Fibroblast of lung (primary cell): Measurements from ENCODE around the gene SH3GL2. TPM values are rescaled to one million over a fixed set of nuclear protein-coding genes. Genes with fewer than 3 reads are reported as not detected.

Source experiments
- DNase-seq, 2 donors: peaks; one replicate each; pipeline versions ENCODE4 v3.0.0 to v3.0.0-alpha.2; 2010; ENCODE audit warnings: low read depth in 2 of 2
- H2AFZ ChIP-seq: 2 replicates; pipeline ENCODE4 v1.5.1; 2012; ENCODE audit warnings: low read length, control low read depth, inconsistent platforms
- H3K27ac ChIP-seq: 2 replicates; pipeline ENCODE4 v1.5.1; 2011; ENCODE audit warnings: low read length, control low read depth; ENCODE audit not compliant: insufficient read depth
- H3K27me3 ChIP-seq: 2 replicates; pipeline ENCODE4 v1.5.1; 2011; ENCODE audit warnings: mild to moderate bottlenecking, low read length; ENCODE audit not compliant: control insufficient read depth, insufficient read depth
- H3K36me3 ChIP-seq: 2 replicates; pipeline ENCODE4 v1.5.1; 2011; ENCODE audit warnings: low read length; ENCODE audit not compliant: control insufficient read depth, insufficient read depth
- H3K4me1 ChIP-seq: 2 replicates; pipeline ENCODE4 v1.5.1; 2011; ENCODE audit warnings: low read length; ENCODE audit not compliant: control insufficient read depth, insufficient read depth; ENCODE audit errors: extremely low read depth
- H3K4me2 ChIP-seq: 2 replicates; pipeline ENCODE4 v1.5.1; 2011; ENCODE audit warnings: low read length, control low read depth; ENCODE audit not compliant: insufficient read depth; ENCODE audit errors: extremely low read depth
- H3K4me3 ChIP-seq, 4 experiments: fragments of 200-600 bp in 1 of 4; sonication (generic) in 1 of 4; replicated peaks in 1 of 4; 2 replicates each; pipeline ENCODE4 v1.5.1; 2011 to 2016; ENCODE audit warnings: low read length in 4 of 4, low read depth in 3 of 4, mild to moderate bottlenecking in 3 of 4, control low read depth in 2 of 4, inconsistent platforms in 1 of 4, mixed read lengths in 1 of 4; ENCODE audit not compliant: insufficient read depth in 1 of 4; ENCODE audit errors: control extremely low read depth in 1 of 4
- H3K79me2 ChIP-seq: 2 replicates; pipeline ENCODE4 v1.5.1; 2012; ENCODE audit warnings: mild to moderate bottlenecking, low read length, inconsistent platforms; ENCODE audit not compliant: control insufficient read depth, insufficient read depth
- H3K9ac ChIP-seq: 2 replicates; pipeline ENCODE4 v1.5.1; 2011; ENCODE audit warnings: mild to moderate bottlenecking, low read length, control low read depth; ENCODE audit not compliant: insufficient read depth
- H3K9me3 ChIP-seq: 2 replicates; pipeline ENCODE4 v1.5.1; 2012; ENCODE audit warnings: low read depth, low read length; ENCODE audit not compliant: control insufficient read depth, insufficient read depth
- H4K20me1 ChIP-seq: 2 replicates; pipeline ENCODE4 v1.5.1; 2011; ENCODE audit warnings: low read length; ENCODE audit not compliant: control insufficient read depth, insufficient read depth; ENCODE audit errors: extremely low read depth
- CTCF ChIP-seq, 2 donors: IDR thresholded peaks in 1 of 2; conservative IDR thresholded peaks in 1 of 2; 1 replicate in 1 of 2; 2 replicates in 1 of 2; pipeline ENCODE4 v1.5.1; 2011 to 2012; ENCODE audit warnings: low read length in 2 of 2, control low read depth in 1 of 2, inconsistent platforms in 1 of 2, low read depth in 1 of 2, mild to moderate bottlenecking in 1 of 2
- EZH2 ChIP-seq: IDR thresholded peaks from 2 replicates; pipeline ENCODE4 v1.5.1; 2012; ENCODE audit warnings: low read length, control low read depth, mild to moderate bottlenecking; ENCODE audit errors: missing control alignments
- polyA plus RNA-seq, 2 donors: library from polyadenylated mRNA; depleted of rRNA in 1 of 2; stranded (reverse) in 1 of 2; unstranded in 1 of 2; fragments of >200 nt; gene quantifications; 2 replicates each; pipeline ENCODE4 v1.2.1, GENCODE V29; 2011 to 2012; ENCODE audit warnings: missing spikeins in 1 of 2
- total RNA-seq: library from RNA; depleted of rRNA; stranded (reverse); fragments of >200 nt; gene quantifications from 2 replicates; pipeline ENCODE4 v1.2.1, GENCODE V29; 2014

Gene SH3GL2
- total and polyA plus RNA-seq, 2 donors (not counting 1 experiment from before 2014, with no cell fraction given): 0.17 TPM; not detected in 1

- TF ChIP-seq EZH2 (no peak), CTCF (conservative IDR thresholded peaks at IDR 0.05 in 1 of 2, IDR thresholded peaks at IDR 0.05 in 1 of 2; ENCODE audit: low read depth in 1 of 2, low read length in 2 of 2) (no peak)
- no peaks in the 10 kb centered on the region for H4K20me1 ChIP-seq
- H3K36me3 ChIP-seq: no peaks in the 10 kb centered on the region
- no peaks in the 10 kb centered on the region for H3K79me2 ChIP-seq
- H2AFZ ChIP-seq: no peak overlapping the region
- no peaks in the 10 kb centered on the region for H3K27me3 ChIP-seq
- no peak overlapping the region for H3K27ac ChIP-seq
- no peaks in the 10 kb centered on the region for H3K4me1 ChIP-seq
- no peak overlapping the region for H3K4me3 ChIP-seq
- no peak overlapping the region for H3K9ac ChIP-seq
- DNase-seq: no peak
- no peak overlapping the region for H3K4me2 ChIP-seq
- no peaks in the 10 kb centered on the region for H3K9me3 ChIP-seq
Measured at GRCh38 chr9:17571825-17572224, 7.0 kb upstream of the SH3GL2 start.

DNA sequence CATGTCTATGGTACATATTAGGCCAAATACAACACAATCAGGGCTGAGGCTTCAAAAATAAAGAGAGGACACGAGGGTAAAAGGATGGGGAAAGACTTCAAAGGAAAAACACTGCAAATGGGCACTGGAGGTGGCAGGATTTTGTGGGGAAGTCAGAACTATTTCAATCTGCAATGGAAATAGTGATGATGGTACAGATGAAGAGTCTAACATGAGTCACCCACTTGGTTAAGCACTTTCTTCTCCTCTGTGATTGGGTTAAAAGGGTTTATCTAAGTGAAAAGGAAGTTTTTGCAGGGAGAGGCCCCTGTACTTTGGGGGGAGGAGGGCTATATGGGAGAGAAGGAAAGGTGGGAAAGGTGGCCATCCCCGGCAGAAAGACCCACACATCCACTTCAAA lies 4.5 kb upstream of the SH3GL2 start:
- no peak overlapping the region for H3K4me2 ChIP-seq
- no peak overlapping the region for H2AFZ ChIP-seq
- no peaks in the 10 kb centered on the region for H3K79me2 ChIP-seq
- H3K9ac ChIP-seq: no peak overlapping the region
- H3K27ac ChIP-seq: no peak overlapping the region
- TF ChIP-seq EZH2 (no peak), CTCF (conservative IDR thresholded peaks at IDR 0.05 in 1 of 2, IDR thresholded peaks at IDR 0.05 in 1 of 2; ENCODE audit: low read depth in 1 of 2, low read length in 2 of 2) (no peak)
- H3K4me1 ChIP-seq: no peaks in the 10 kb centered on the region
- peaks cover 14% of the 10 kb centered on the region for H3K27me3 ChIP-seq
- H3K4me3 ChIP-seq: no peak overlapping the region
- DNase-seq: no peak
- no peaks in the 10 kb centered on the region for H3K36me3 ChIP-seq
- H3K9me3 ChIP-seq: no peaks in the 10 kb centered on the region
- H4K20me1 ChIP-seq: no peaks in the 10 kb centered on the region

DNA sequence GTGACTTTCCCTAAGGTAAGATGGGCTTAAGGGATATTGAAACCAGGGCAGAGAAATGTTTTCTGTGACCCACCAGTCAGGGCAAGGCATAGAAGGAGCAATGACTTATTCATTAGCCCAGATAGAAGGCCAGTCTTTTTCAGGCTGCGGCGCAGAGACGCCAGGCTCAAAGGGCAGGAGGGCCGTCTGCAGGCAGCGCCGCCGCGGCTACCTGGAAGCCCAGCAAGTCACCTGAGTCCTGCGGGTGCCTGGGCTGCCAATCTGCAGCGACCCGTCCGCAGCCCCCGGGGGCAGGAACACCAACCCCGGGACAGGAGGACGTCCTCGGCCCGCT lies 322 bp upstream of the SH3GL2 start:
- Histone ChIP-seq H4K20me1 (no peaks in the 10 kb centered on the region), H3K36me3 (no peaks in the 10 kb centered on the region), H3K27ac (no peak overlapping the region), H2AFZ (no peak overlapping the region), H3K9me3 (no peaks in the 10 kb centered on the region), H3K27me3 (peaks cover 22% of the 10 kb centered on the region), H3K79me2 (no peaks in the 10 kb centered on the region), H3K9ac (no peak overlapping the region), H3K4me1 (no peaks in the 10 kb centered on the region), H3K4me2 (peak overlapping the region; percentile 85), H3K4me3 (peak overlapping the region in 3 of 4 experiments; percentile 4 to 46 (median 40))
- TF ChIP-seq CTCF (conservative IDR thresholded peaks at IDR 0.05 in 1 of 2, IDR thresholded peaks at IDR 0.05 in 1 of 2; ENCODE audit: low read depth in 1 of 2, low read length in 2 of 2): no peak
- TF ChIP-seq EZH2: no peak
- DNase-seq: no peak
